ENCODE data around the gene SCGB1C1.

- TF ChIP-seq CTCF (IDR thresholded peaks at IDR 0.05 in 2 of 3, conservative IDR thresholded peaks at IDR 0.05 in 1 of 3; ENCODE audit: insufficient read depth in 2 of 3, low read depth in 1 of 3, low read length in 3 of 3) (no peak), E2F5 (CRISPR knock-in tag; IDR thresholded peaks at IDR 0.05) (no peak), ATF3 (IDR thresholded peaks at IDR 0.05) (no peak), ATF3 (CRISPR knock-in tag; conservative IDR thresholded peaks at IDR 0.05) (no peak), TFE3 (CRISPR knock-in tag; IDR thresholded peaks at IDR 0.05) (no peak), ARID2 (IDR thresholded peaks at IDR 0.05) (no peak), MXI1 (IDR thresholded peaks at IDR 0.05; ENCODE audit: low read depth, low read length) (no peak), RBM34 (IDR thresholded peaks at IDR 0.05; ENCODE audit: borderline replicate concordance, insufficient read depth, low read length) (no peak), SIN3A (IDR thresholded peaks at IDR 0.05; ENCODE audit: borderline replicate concordance in 2 of 2, control insufficient read depth in 1 of 2, low read depth in 2 of 2, low read length in 2 of 2) (no peak), ZFP36 (IDR thresholded peaks at IDR 0.05; ENCODE audit: low read depth, low read length, partially characterized antibody) (no peak)
- TF ChIP-seq, protein P1, sequence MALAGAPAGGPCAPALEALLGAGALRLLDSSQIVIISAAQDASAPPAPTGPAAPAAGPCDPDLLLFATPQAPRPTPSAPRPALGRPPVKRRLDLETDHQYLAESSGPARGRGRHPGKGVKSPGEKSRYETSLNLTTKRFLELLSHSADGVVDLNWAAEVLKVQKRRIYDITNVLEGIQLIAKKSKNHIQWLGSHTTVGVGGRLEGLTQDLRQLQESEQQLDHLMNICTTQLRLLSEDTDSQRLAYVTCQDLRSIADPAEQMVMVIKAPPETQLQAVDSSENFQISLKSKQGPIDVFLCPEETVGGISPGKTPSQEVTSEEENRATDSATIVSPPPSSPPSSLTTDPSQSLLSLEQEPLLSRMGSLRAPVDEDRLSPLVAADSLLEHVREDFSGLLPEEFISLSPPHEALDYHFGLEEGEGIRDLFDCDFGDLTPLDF (CRISPR knock-in tag; IDR thresholded peaks at IDR 0.05): no peak
- TF ChIP-seq, protein P2, sequence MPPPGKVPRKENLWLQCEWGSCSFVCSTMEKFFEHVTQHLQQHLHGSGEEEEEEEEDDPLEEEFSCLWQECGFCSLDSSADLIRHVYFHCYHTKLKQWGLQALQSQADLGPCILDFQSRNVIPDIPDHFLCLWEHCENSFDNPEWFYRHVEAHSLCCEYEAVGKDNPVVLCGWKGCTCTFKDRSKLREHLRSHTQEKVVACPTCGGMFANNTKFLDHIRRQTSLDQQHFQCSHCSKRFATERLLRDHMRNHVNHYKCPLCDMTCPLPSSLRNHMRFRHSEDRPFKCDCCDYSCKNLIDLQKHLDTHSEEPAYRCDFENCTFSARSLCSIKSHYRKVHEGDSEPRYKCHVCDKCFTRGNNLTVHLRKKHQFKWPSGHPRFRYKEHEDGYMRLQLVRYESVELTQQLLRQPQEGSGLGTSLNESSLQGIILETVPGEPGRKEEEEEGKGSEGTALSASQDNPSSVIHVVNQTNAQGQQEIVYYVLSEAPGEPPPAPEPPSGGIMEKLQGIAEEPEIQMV (tag; conservative IDR thresholded peaks at IDR 0.05; ENCODE audit: low read depth): no peak
Observed at GRCh38 chr11:198236-198806, 5.4 kb downstream of the SCGB1C1 start.

Measured in K562 (cell line).